Caco-2 (cell line): ENCODE results near the gene IGFALS. TPM values are rescaled to one million over a fixed set of nuclear protein-coding genes. Genes with fewer than 3 reads are reported as not detected.
A peak's percentile ranks its signal among the peaks of the same experiment; 100 is the strongest.

Source experiments
- BruUV-seq: library from RNA; stranded (reverse); fragments of 400-500 nt; replicated peaks from 2 replicates; lab custom pipeline; 2021; lab: Mats Ljungman, UMichigan
- CTCF ChIA-PET: fragments of 300-600 bp; sonication (Branson Sonifier 250); formaldehyde crosslinking; loops from one replicate; lab custom pipeline; 2022; ENCODE audit warnings: antibody characterized with exemption; lab: Charles Lee
- POLR2A ChIA-PET: fragments of 300-600 bp; sonication (Branson Sonifier 250); formaldehyde crosslinking; loops from one replicate; lab custom pipeline; 2022; ENCODE audit warnings: antibody characterized with exemption; lab: Charles Lee
- DNase-seq, 2 experiments: peaks; one replicate each; pipeline versions ENCODE4 v3.0.0 to v3.0.0-alpha.2; 2020 to 2022
- H3K27me3 ChIP-seq: replicated peaks from 2 replicates; pipeline ENCODE4 v1.6.0; 2011; ENCODE audit warnings: low read length; ENCODE audit not compliant: control insufficient read depth, insufficient read depth
- H3K36me3 ChIP-seq: 2 replicates; pipeline ENCODE4 v1.5.1; 2011; ENCODE audit warnings: low read length; ENCODE audit not compliant: control insufficient read depth, insufficient read depth
- H3K4me1 ChIP-seq: fragments of 250-450 bp; sonication (Bioruptor Pico); 2 replicates; pipeline ENCODE4 v1.5.1; 2020; ENCODE audit warnings: mild to moderate bottlenecking
- H3K4me3 ChIP-seq: 2 replicates; pipeline ENCODE4 v1.5.1; 2011; ENCODE audit warnings: low read depth, mild to moderate bottlenecking, control low read depth, low read length
- H3K9me3 ChIP-seq: fragments of 250-450 bp; sonication (Bioruptor Pico); 2 replicates; pipeline ENCODE4 v1.5.1; 2020; ENCODE audit warnings: mild to moderate bottlenecking, moderate library complexity
- H3K27ac Mint-ChIP-seq: one replicate; pipeline ENCODE4 v1.8.0; 2022; ENCODE audit warnings: mixed read lengths; ENCODE audit not compliant: unreplicated experiment
- H3K27me3 Mint-ChIP-seq: one replicate; pipeline ENCODE4 v1.8.0; 2022; ENCODE audit warnings: mixed read lengths; ENCODE audit not compliant: insufficient read depth, unreplicated experiment
- H3K36me3 Mint-ChIP-seq: one replicate; pipeline ENCODE4 v1.8.0; 2022; ENCODE audit warnings: mild to moderate bottlenecking, mixed read lengths; ENCODE audit not compliant: insufficient read depth, unreplicated experiment
- H3K4me1 Mint-ChIP-seq: one replicate; pipeline ENCODE4 v1.8.0; 2022; ENCODE audit warnings: low read depth, mixed read lengths; ENCODE audit not compliant: unreplicated experiment
- H3K4me3 Mint-ChIP-seq: one replicate; pipeline ENCODE4 v1.8.0; 2022; ENCODE audit warnings: mild to moderate bottlenecking, moderate library complexity, mixed read lengths; ENCODE audit not compliant: unreplicated experiment
- H3K9me3 Mint-ChIP-seq: one replicate; pipeline ENCODE4 v1.8.0; 2022; ENCODE audit warnings: mixed read lengths; ENCODE audit not compliant: unreplicated experiment
- CTCF ChIP-seq, 2 experiments: fragments of 200-600 bp in 1 of 2; IDR thresholded peaks; 1 replicate in 1 of 2; 2 replicates in 1 of 2; pipeline versions ENCODE4 v1.5.1 to v1.8.0; 2011 to 2022; ENCODE audit warnings: antibody characterized with exemption in 1 of 2, control low read depth in 1 of 2, inconsistent platforms in 1 of 2, low read depth in 1 of 2, low read length in 1 of 2, mild to moderate bottlenecking in 1 of 2, moderate library complexity in 1 of 2; ENCODE audit not compliant: insufficient read depth in 1 of 2, severe bottlenecking in 1 of 2, unreplicated experiment in 1 of 2
- intact Hi-C: fragments of 100-400 bp; cut with micrococcal nuclease; formaldehyde crosslinking; loops from one replicate; pipeline ENCODE4 v1.10.0; 2022; ENCODE audit not compliant: unreplicated experiment
- total RNA-seq: library from RNA; stranded (reverse); gene quantifications from 2 replicates; pipeline ENCODE4 v1.2.3, GENCODE V29; 2022

Gene IGFALS
- total RNA-seq, 1 experiment from 2014 or later: not detected

- Histone ChIP-seq H3K4me1 (peaks cover 11% of the 10 kb centered on the region), H3K9me3 (no peaks in the 10 kb centered on the region), H3K27me3 (no peaks in the 10 kb centered on the region), H3K36me3 (no peaks in the 10 kb centered on the region), H3K4me3 (no peak overlapping the region; the same call in 1 of the 2 replicates)
- ChIA-PET POLR2A (no interaction called here), CTCF (no interaction called here)
- no TSS peak for BruUV-seq
- H3K27ac Mint-ChIP-seq: no peak overlapping the region
- DNase-seq: no peak
- no peaks in the 10 kb centered on the region for H3K4me1 Mint-ChIP-seq
- no peaks in the 10 kb centered on the region for H3K9me3 Mint-ChIP-seq
- H3K27me3 Mint-ChIP-seq: no peaks in the 10 kb centered on the region
- TF ChIP-seq CTCF (IDR thresholded peaks at IDR 0.05; ENCODE audit: insufficient read depth in 1 of 2, low read depth in 1 of 2, low read length in 1 of 2, severe bottlenecking in 1 of 2, unreplicated experiment in 1 of 2): no peak
- H3K36me3 Mint-ChIP-seq: peaks cover 80% of the 10 kb centered on the region
- no peak overlapping the region for H3K4me3 Mint-ChIP-seq
- intact Hi-C loops: no loop called here
These were observed 17.4 kb downstream of the IGFALS start for GRCh38 chr16:1775846-1776671.

- intact Hi-C loops: no loop called here
- BruUV-seq: no TSS peak
- CTCF ChIA-PET: interaction anchor here (1.5 to 1.6 kb wide), 2 partner anchors 7 to 70 kb away, joined by 4 to 10 read pairs; partner anchors contain the start of genes MAPK8IP3, NUBP2 and SPSB3
- H3K4me1 Mint-ChIP-seq: no peaks in the 10 kb centered on the region
- no peak for DNase-seq
- no peaks in the 10 kb centered on the region for H3K9me3 Mint-ChIP-seq
- no peaks in the 10 kb centered on the region for H3K27me3 Mint-ChIP-seq
- no peaks in the 10 kb centered on the region for H3K9me3 ChIP-seq
- no peaks in the 10 kb centered on the region for H3K27me3 ChIP-seq
- H3K4me3 ChIP-seq: no peak overlapping the region; the same call in 1 of the 2 replicates
- TF ChIP-seq CTCF (IDR thresholded peaks at IDR 0.05; ENCODE audit: insufficient read depth in 1 of 2, low read depth in 1 of 2, low read length in 1 of 2, severe bottlenecking in 1 of 2, unreplicated experiment in 1 of 2): no peak
- peaks cover 8% of the 10 kb centered on the region for H3K4me1 ChIP-seq
- POLR2A ChIA-PET: interaction anchor here (1.1 kb wide), 1 partner anchor 7 kb away, joined by 4 read pairs; the partner anchor contains the start of genes NUBP2 and SPSB3
- H3K36me3 Mint-ChIP-seq: peaks cover 77% of the 10 kb centered on the region
- no peak overlapping the region for H3K27ac Mint-ChIP-seq
- H3K36me3 ChIP-seq: no peaks in the 10 kb centered on the region
- no peak overlapping the region for H3K4me3 Mint-ChIP-seq
These were observed 18.3 kb downstream of the IGFALS start for GRCh38 chr16:1775006-1775845.

- peak overlapping the region; percentile 78 for H3K4me3 Mint-ChIP-seq
- intact Hi-C loops: no loop called here
- H3K36me3 ChIP-seq: no peaks in the 10 kb centered on the region
These were observed 19.1 kb downstream of the IGFALS start for GRCh38 chr16:1774448-1774780.

More at GRCh38 chr16:1774448-1774780, 19.1 kb downstream of the IGFALS start:
- H3K4me1 Mint-ChIP-seq: no peaks in the 10 kb centered on the region
- DNase-seq: no peak
- H3K27me3 Mint-ChIP-seq: no peaks in the 10 kb centered on the region
- Histone ChIP-seq H3K9me3 (no peaks in the 10 kb centered on the region), H3K4me3 (peak overlapping the region; percentile 93), H3K27me3 (no peaks in the 10 kb centered on the region), H3K4me1 (peaks cover 8% of the 10 kb centered on the region)
- BruUV-seq: no TSS peak
- ChIA-PET POLR2A (interaction anchor here (1.1 kb wide), 1 partner anchor 8 kb away, joined by 4 read pairs; the partner anchor contains the start of genes NUBP2 and SPSB3), CTCF (interaction anchor here (1.5 to 1.6 kb wide), 2 partner anchors 8 to 69 kb away, joined by 4 to 10 read pairs; partner anchors contain the start of genes MAPK8IP3, NUBP2 and SPSB3)
- H3K27ac Mint-ChIP-seq: no peak overlapping the region
- no peak for TF ChIP-seq CTCF (IDR thresholded peaks at IDR 0.05; ENCODE audit: insufficient read depth in 1 of 2, low read depth in 1 of 2, low read length in 1 of 2, severe bottlenecking in 1 of 2, unreplicated experiment in 1 of 2)
- H3K36me3 Mint-ChIP-seq: peaks cover 78% of the 10 kb centered on the region
- H3K9me3 Mint-ChIP-seq: no peaks in the 10 kb centered on the region
